Femur (tissue), 1 donor: Measurements from ENCODE around the gene KCNE1.
"Not testable (repeated sequence)": the region's sequence is repeated elsewhere in the genome, so short reads cannot be mapped to it uniquely, and the experiment has no call there.

Experiments used
- DNase-seq: peaks from one replicate; pipeline ENCODE4 v3.0.0-alpha.2; 2017

Gene KCNE1

GRCh38 chr21:34511787-34512455 is at the start of gene KCNE1:
Gene KCNE1, minus strand, starts transcription at chr21:34512210. Its CDS starts 62,576 bp downstream, at chr21:34449634.
- DNase-seq = no peak

GRCh38 chr21:34561806-34562205 is 49.8 kb upstream of the KCNE1 start:
- no peak for DNase-seq

- no peak for DNase-seq
Observed at GRCh38 chr21:34560609-34561008, 48.6 kb upstream of the KCNE1 start.

- no peak for DNase-seq
Observed at GRCh38 chr21:34560021-34560420, 48.0 kb upstream of the KCNE1 start.

GRCh38 chr21:34559089-34559631 is 47.1 kb upstream of the KCNE1 start:
- no peak for DNase-seq

GRCh38 chr21:34558166-34558565 is 46.2 kb upstream of the KCNE1 start:
- DNase-seq = no peak

- no peak for DNase-seq
Observed at GRCh38 chr21:34557261-34557660, 45.3 kb upstream of the KCNE1 start.

GRCh38 chr21:34554670-34555069 is 42.7 kb upstream of the KCNE1 start:
- not testable (repeated sequence) for DNase-seq

- no peak for DNase-seq
Observed at GRCh38 chr21:34554227-34554626, 42.2 kb upstream of the KCNE1 start.

- DNase-seq = no peak
Observed at GRCh38 chr21:34553151-34553952, 41.3 kb upstream of the KCNE1 start.

GRCh38 chr21:34552360-34553098 is 40.5 kb upstream of the KCNE1 start:
- DNase-seq = no peak

GRCh38 chr21:34550182-34550799 is 38.3 kb upstream of the KCNE1 start:
- no peak for DNase-seq

- no peak for DNase-seq
Observed at GRCh38 chr21:34548781-34549376, 36.9 kb upstream of the KCNE1 start.

- no peak for DNase-seq
Observed at GRCh38 chr21:34546542-34546941, 34.5 kb upstream of the KCNE1 start.

- peak; percentile 52 for DNase-seq
Observed at GRCh38 chr21:34545079-34545884, 33.3 kb upstream of the KCNE1 start.

- no peak for DNase-seq
Observed at GRCh38 chr21:34544032-34544496, 32.1 kb upstream of the KCNE1 start.

- DNase-seq = no peak
Observed at GRCh38 chr21:34543017-34543416, 31.0 kb upstream of the KCNE1 start.

GRCh38 chr21:34540206-34540605 is 28.2 kb upstream of the KCNE1 start:
- DNase-seq = no peak

- no peak for DNase-seq
Observed at GRCh38 chr21:34537838-34538237, 25.8 kb upstream of the KCNE1 start.

- DNase-seq = no peak
Observed at GRCh38 chr21:34536820-34537219, 24.8 kb upstream of the KCNE1 start.

- no peak for DNase-seq
Observed at GRCh38 chr21:34536311-34536710, 24.3 kb upstream of the KCNE1 start.
